RCC 7860 (cell line): ENCODE measurements around the gene MRPL51.
"Not testable (repeated sequence)": the region's sequence is repeated elsewhere in the genome, so short reads cannot be mapped to it uniquely, and the experiment has no call there.

Experiments used
- DNase-seq: peaks from one replicate; pipeline ENCODE4 v3.0.0-alpha.2; 2015; ENCODE audit warnings: low spot score
- FAIRE-seq: peaks from 2 replicates; lab custom pipeline; 2012; peaks lifted over from hg19 to GRCh38; lab: Jason Lieb, UNC

The MRPL51 gene

DNA sequence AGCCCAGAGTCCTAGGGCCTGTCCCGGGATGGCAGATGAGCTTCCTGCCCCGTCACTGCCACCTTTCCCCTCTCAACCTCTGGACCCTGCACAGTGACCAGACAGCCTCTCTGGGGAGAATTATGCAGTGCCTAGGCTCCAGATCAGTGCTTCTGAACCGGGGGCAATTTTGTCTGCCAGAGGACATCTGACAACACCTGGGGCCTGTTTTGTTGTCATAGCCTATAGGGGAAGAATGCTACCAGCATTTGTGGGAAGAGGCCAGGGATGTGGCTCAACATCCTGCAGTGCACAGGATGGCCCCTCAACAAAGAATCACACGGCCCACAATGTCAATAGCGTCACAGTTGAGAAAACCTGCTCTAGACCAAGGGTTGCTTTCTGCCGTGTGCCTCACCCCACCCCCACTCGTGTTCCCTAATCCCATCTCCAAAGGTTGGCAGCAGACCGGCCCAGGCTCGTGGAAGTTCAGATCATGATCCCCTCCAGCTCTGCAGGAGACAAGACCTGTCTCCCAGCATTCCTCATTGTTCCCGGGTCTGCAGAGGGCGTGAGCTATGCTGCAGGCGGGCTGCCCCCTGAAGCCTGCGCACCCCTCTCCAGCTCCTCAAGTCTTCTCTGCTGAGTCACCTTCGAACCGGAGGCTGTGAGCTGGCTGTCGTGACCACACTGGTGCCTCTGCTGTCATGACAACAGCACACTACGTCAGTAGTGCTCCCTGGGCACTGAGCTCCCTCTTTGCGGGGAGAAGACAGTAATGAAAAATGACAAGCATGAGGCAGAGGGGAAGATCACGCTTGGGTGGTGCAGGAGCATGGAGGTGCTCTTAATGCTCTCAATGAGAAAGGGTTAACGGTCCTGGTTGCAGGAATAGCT lies 39.2 kb upstream of the MRPL51 start:
- FAIRE-seq = peak; percentile 86
- peak; percentile 98 for DNase-seq

DNA sequence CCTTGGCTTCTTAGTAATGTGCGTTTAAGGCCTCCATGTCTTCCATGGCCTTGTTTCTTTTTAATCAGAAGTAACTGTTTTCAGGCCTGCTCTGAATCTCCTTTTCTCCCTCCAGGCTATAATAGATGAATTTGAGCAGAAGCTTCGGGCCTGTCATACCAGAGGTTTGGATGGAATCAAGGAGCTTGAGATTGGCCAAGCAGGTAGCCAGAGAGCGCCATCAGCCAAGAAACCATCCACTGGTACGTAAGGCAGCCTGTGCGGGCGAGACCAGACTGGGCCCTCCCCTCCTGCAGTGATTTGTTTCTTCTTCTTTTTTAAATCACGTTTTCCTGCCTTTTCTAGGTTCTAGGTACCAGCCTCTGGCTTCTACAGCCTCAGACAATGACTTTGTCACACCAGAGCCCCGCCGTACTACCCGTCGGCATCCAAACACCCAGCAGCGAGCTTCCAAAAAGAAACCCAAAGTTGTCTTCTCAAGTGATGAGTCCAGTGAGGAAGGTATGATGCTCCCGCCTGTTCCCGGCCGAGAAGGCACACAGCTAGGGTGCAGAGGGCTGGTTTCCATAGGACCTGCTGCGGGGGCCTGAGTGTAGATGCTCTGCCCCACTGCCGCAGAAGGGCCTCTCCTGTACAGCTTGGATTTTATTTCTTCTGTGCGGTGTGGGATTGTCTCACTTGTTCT lies 37.7 kb upstream of the MRPL51 start:
- DNase-seq (no peak), FAIRE-seq (no peak)

DNA sequence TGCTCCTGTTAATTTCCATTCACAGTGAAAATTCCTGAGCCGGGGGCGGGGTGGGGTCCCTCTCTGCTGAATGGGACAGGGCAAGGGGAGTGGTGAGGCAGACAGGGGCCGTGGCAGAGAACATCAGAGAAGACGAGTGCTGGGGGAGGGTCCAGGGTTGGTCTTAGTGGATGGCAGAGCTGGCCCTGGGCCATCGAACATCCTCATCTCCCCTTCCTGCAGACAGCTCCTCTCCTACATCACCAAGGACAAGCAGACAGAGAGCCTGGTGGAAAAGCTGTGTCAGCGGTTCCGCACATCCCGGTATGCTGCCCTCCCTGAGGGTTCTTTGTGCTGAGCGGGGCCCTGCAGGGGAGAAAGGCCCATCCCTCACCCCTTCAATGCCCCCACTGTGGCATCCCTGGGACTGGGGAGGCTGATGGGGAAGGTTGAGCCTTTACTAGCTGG lies 36.3 kb upstream of the MRPL51 start:
- no peak for FAIRE-seq
- DNase-seq = no peak

DNA sequence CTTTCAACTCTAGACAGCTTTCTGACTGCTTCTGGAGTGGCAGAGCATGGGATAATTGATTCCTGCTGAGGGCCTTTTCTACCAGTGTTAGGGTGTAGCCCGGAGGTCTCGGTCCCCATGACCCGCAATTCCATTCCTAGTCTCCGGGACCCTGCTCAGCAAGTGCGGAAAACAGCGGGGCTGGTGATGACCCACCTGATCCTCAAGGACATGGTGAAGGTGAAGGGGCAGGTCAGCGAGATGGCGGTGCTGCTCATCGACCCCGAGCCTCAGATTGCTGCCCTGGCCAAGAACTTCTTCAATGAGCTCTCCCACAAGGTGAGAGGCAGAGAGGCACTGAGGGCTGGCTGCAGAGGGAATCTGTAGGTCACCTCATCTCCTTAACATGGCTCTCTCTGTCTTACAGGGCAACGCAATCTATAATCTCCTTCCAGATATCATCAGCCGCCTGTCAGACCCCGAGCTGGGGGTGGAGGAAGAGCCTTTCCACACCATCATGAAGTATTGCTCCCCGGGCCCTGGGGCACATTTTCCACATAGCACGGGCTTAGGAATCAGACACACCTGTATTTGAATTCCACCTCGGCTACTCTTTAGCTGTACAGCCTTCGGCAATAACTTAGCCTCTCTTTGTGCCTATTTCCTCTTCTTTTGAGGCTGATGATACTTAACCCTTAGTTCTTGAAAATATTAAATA lies 35.6 kb upstream of the MRPL51 start:
- no peak for DNase-seq
- FAIRE-seq = no peak

DNA sequence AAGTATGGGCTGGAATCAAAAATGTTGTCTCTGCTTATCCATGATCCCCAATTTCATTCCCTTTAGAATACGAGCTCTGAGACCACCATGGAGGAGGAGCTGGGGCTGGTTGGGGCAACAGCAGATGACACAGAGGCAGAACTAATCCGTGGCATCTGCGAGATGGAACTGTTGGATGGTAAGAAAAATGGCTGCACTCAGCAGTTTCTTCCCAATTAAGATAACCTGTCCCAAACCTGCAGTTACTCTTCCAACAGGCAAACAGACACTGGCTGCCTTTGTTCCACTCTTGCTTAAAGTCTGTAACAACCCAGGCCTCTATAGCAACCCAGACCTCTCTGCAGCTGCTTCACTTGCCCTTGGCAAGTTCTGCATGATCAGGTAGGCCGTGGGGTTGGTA lies 34.6 kb upstream of the MRPL51 start:
- DNase-seq (no peak), FAIRE-seq (no peak)

DNA sequence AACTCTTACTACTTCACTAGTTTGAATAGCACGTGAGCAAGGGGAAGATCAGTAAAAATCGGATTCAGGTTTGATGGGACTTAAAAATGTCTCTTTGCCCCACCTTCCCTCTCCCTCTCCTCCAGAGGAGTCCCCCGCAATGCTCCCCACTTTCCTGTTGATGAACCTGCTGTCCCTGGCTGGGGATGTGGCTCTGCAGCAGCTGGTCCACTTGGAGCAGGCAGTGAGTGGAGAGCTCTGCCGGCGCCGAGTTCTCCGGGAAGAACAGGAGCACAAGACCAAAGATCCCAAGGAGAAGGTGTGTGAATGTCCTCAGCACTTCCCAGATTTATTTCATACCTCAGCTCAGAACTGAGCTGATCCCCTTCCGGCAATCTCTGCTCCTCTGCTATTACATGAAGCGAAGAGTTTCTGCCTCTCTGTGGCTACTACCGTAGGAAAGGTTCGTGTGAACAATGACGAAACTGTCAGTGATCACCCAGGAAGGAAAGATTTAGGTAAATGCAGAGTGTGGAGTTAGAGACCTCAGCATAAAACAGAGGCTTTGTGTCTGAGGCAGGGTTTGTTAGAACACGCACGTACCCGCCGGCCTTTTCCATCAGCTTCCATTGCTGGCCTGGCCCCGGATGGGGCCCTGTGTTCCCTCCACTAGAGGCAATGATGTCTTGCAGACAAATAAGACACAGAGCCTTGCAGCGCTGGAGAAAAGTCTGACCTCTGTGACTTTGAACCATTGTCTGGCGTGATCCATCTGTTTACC lies 33.9 kb upstream of the MRPL51 start:
- DNase-seq (no peak), FAIRE-seq (no peak)

DNA sequence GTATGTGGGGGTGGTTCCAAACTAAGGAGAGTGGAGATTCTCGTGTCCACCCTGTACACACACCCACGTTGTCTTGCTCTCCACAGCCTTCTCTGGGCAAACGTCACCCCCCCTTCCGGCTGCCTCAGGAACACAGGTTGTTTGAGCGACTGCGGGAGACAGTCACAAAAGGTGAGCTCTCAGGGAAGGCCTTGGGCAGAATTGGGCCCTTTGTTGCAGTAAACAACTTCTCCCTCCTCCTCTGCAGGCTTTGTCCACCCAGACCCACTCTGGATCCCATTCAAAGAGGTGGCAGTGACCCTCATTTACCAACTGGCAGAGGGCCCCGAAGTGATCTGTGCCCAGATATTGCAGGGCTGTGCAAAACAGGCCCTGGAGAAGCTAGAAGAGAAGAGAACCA lies 33.1 kb upstream of the MRPL51 start:
- no peak for FAIRE-seq
- no peak for DNase-seq

DNA sequence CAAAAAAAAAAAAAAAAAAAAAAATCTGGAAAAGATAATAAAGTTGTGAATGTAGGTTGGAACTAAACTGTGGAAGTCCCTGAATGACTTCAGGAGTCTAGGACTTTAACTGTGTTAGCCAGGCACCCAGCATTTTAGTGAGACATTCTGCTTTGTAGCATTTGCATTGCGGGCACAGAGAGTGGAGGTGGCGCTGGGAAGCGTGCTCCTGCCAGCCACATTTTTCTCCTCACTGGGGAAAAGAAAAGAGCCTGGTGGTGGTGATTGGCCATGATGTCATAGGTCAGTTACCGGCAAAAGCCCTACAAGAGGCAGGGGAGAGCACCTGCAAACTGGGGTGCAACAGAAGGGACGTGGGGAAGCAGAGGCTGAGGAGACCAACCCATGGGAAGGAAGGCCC lies 31.6 kb upstream of the MRPL51 start:
- no peak for FAIRE-seq
- no peak for DNase-seq

DNA sequence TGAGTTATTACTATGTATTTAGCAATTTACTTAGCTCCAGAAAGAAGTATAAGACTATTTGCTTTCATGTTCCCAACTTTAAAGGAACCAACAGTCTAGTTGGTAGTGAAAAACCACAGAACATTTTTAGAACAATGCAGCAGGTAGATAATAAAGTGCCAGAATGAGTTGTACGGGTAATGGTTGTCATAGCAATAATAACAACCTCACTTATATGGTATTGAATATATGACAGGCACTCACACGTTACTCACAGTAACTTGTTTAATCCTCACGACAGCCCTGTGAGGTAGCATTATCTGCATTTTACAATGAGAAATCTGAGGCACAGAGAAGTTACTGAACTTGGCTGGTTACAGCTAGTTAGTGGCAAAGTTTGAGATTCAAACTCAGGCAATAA lies 30.6 kb upstream of the MRPL51 start:
- FAIRE-seq (no peak), DNase-seq (no peak)

DNA sequence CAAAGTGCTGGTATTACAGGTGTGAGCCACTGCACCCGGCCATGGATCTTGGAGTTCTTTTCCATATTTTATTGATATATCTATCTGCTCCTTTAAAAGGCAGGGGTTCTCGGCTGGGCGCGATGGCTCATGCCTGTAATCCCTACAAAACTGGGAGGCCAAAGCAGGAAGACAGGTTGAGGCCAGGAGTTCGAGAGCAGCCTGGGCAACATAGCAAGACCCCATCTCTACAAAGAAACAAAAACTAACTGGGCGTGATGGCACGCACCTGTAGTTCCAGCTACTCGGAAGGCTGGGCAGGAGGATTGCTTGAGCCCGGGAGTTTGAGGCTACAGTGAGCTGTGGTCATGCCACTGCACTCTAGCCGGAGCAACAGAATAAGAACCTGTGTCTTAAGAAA lies 29.1 kb upstream of the MRPL51 start:
- FAIRE-seq (no peak), DNase-seq (no peak)

DNA sequence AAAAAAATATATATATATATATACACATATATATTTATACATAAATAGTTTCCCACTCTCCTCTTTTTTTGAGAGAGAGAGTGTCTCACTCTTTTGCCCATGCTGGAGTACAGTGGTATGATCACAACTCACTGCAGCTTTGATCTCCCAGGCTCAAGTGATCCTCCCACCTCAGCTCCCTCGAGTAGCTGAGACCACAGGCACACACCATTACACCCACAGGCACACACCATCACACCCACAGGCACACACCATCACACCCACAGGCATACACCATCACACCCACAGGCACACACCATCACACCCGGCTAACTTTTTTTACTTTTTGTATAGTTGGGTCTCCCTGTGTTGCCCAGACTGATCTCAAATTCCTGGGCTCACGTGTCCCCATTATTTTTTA lies 27.1 kb upstream of the MRPL51 start:
- DNase-seq (no peak), FAIRE-seq (no peak)

DNA sequence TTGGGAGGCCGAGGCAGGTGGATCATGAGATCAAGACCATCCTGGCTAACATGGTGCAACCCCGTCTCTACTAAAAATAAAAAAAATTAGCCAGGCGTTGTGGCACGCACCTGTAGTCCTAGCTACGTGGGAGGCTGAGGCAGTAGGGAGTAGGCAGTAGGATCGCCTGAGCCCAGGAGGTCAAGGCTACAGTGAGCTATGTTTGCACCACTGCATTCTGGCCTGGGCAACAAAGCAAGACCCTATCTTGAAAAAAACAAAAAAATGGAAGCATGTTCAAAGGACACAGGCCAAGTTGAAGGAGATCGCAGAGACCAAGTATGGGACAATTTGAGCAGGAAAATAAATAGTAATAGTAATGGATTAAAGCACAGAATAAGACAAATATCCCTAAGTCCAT lies 15.0 kb upstream of the MRPL51 start:
- no peak for FAIRE-seq
- DNase-seq = no peak

DNA sequence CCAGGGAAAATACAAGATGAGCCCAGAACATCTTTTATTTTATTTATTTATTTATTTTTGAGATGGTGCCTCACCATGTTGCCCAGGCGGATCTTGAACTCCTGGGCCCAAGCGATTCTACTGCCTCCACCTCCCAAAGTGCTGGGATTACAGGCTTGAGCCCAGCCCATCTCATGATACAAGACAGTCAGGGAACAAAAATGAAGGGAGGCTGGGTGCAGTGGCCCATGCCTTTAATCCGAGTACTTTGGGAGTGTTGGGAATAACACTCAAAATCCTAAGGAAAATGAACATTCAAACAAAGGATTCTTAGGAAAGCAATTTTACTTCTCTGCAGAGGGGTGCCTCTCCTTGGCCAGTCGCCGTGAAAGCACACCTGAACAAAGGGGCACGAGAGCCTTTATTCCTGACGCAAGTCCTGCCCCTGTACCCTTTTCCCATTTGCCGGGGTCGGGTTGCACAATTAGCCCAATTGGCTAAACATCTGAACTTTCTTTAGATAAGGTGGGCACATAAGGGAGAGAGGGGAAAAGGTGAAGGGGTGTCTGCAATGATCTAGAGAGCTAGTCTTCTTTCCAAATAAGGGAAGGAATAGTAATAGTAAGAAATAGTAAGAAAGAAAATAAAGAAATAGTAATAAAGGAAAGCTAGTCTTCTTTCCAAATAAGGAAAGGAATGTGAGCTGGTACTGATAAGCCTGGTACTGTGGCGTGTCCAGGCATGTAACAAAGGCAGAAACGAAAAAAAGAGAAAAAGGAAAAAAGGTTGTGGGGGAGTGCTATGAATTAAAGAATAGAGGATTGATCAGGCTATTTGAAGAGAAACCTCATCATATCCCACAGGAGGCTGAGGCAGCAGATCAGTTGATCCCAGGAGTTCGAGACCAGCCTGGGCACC lies 14.3 kb upstream of the MRPL51 start:
- DNase-seq (no peak), FAIRE-seq (no peak)

DNA sequence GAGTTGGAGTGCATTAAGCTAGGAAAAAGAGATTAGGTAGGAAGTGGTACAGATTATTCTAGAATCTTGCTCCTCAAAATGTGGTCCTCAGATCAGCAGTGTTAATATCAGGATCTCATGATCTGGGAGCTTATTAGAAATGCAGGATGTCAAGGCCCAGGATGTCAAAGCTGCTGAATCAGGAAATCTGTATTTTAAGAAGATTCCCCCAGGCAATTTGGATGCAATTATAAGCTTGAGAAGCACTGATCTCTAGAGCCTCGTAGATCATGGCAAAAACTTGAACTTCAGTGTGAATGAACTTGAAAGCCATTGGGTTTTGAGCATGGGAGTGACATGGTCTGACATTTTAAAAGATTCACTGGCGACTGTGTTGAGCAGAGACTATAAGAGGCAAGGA lies 7.4 kb upstream of the MRPL51 start:
- no peak for FAIRE-seq

DNA sequence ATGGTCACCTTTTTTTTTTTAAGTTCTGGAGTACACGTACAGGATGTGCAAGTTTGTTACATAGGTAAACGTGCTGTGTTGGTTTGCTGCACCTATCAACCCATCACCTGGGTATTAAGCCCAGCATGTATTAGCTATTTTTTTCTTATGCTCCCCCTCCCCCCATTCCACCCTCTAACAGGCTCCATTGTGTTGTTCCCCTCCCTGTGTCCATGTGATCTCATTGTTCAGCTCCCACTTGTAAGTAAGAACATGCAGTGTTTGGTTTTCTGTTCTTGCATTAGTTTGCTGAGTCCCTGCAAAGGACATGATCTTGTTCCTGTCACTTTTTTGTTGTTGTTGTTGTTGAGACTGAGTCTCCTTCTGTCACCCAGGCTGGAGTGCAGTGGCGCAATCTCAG lies 4.2 kb upstream of the MRPL51 start:
- not testable (repeated sequence) for FAIRE-seq, DNase-seq

More for the DNA sequence above, 7.4 kb upstream of the MRPL51 start:
- DNase-seq = no peak

DNA sequence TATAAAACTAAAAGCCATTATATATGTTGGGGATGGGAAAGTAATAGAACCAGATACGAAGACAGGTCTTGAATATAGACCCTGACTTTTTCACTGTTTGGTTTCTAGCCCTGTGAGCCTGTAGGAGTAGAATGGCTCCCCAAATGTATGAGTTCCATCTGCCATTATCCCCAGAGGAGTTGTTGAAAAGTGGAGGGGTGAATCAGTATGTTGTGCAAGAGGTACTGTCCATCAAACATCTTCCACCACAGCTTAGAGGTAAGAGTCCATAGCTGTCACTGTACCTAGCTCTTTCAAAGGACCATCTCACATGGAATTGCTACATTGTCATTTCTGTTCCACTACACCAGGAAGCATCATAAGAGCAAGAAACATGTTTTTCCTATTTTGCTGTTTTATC lies 1.9 kb upstream of the MRPL51 start:
- no peak for DNase-seq
- no peak for FAIRE-seq

DNA sequence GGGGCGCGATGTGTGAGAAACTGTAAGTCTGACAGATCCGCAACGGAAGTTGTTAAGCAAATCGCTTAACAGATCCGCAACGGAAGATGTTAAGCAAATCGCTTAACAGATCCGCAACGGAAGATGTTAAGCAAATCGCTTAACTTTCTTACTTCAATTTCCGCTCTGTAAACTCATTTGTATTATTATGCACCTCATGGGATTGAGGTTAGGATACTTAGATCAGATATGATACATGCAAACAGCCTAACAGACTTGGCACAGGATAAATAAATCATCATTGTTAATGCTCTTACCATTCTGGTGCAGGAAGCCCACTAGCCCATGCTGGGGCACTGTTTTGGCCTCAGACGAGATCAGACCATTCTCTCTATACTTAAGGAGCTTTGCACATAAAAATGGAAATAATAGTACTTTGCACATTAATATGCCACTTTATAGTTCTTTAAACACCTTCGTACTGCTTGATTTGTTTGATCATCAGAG lies 1.2 kb upstream of the MRPL51 start:
- DNase-seq (no peak), FAIRE-seq (no peak)

DNA sequence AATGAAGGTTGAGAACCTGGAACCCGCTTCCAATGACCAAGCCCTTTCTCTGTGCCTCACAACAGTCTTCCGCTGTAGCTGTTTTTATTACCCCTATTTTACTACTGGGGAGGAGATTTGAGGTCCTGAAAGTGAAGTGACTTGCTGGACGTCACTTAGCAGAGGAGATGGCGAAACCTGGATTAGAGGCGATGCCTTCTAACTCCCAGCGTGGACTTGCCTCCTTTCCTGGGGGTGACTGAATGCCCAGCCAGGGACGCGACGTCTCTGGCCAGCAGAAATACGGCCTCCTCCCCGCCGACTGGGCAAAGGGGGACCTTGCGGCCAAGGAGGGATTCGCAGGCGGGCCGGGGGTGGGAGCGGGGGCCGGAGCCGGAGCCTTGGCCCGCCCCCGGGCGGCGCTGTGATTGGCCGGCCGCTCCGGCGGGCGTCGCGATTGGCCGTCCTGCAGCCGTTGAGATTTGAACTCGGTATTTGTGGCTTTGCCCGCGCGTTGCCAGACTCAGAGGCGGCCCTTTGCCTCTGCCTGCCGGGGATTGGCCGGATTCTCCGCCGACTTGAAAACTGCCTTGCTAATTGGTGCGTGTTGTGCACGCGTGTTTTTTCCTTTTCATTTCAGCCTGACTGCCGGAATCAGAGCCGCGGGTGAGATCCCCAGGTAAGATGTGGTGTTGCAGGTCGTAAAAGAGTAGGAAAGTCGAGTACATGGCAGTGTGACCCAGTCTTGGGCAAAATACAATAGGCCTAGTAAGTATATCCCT lies 615 bp upstream of the MRPL51 start, which contains the start of gene NCAPD2:
TSS of gene NCAPD2 (plus strand) at position 606 of the 761 bp plus-strand sequence. CDS start 997 bp downstream, outside the sequence.
- FAIRE-seq (peak; percentile 44), DNase-seq (peak; percentile 92)

DNA sequence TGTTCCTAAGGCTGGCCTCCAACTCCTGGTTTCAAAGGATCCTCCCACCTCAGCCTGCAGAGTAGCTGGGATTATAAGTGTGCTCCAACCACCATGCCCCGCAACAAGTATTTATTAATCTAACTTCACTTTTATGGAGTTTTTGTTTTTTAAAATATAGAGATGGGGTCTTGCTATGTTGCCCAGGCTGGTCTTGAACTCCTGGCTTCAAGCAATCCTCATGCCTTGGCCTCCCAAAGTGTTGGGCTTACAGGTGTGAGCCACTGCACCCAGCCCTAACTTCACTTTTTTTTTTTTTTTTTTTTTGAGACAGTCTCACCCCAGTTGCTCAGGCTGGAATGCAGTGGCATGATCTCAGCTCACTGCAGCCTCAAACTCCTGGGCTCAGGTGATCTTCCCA lies 2.4 kb downstream of the MRPL51 start:
- not testable (repeated sequence) for DNase-seq, FAIRE-seq
